CD1c-positive myeloid dendritic cell (primary cell): ENCODE data around the gene PIR.

ENCODE experiments used
- DNase-seq: peaks from one replicate; pipeline ENCODE4 v3.0.0-alpha.2; 2016; ENCODE audit errors: extremely low spot score

The PIR gene

GRCh38 chrX:15483891-15484290 is 9.2 kb downstream of the PIR start:
- no peak for DNase-seq

GRCh38 chrX:15475486-15475885 is 17.6 kb downstream of the PIR start:
- DNase-seq = no peak

DNA sequence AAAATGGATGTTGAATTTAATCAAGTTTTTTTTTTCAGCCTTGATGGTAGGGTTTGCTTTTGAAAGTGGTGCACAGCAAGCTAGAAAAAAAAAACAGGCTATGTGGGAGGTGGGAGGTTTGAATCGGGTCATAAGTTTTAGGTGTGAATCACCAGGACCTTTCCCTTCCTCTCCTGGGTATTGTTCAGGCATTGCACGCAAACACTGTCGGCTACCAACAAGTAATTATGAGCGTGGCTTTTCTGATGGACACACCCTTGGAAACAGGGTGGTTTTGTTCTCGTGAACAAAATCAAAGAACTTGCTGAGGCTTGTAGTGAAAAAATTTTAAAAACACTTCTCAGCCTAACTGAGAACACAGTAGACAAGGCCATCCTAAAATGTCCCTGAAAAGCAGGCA is 18.1 kb downstream of the PIR start:
- no peak for DNase-seq

GRCh38 chrX:15474028-15474427 is 19.1 kb downstream of the PIR start:
- no peak for DNase-seq

GRCh38 chrX:15472531-15472930 is 20.6 kb downstream of the PIR start:
- no peak for DNase-seq

DNA sequence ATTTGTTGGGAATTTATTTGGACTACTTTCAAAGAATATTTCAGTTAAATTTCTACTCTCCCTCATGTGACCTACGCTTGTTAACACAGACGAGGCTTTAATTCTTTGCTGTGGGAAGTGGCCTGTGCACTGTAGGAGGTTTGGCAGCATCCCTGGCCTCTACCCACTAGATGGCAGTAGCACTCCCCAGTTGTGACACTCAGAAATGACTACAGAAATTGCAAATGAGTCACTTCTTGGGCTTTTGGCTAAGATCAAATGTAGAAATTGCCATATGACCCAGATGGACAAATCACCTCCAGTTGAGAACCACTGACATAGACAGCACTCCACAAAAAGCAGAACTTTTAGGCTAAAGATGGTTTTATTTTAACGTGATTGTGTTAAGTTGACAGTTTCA is 22.1 kb downstream of the PIR start:
- DNase-seq = peak; percentile 71

GRCh38 chrX:15469613-15470012 is 23.5 kb downstream of the PIR start:
- no peak for DNase-seq

DNA sequence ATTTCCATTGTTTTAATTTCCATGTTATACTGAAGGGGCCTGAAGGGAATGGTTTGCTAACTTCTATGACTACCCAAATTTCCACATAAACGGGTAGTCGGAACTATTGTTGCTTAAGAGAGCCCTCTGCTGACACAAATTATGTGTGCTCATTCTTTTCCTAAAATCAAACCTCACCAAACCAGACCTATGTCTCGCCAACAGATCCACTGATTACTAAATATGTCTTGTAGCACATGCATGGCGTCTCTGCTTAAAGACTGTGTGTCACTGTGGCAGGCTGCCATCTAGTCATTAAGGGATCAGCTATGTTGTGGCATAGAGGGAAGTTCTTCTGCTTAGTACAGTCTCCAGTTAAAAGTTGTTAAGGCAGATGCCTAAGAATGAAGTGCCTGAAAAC is 25.1 kb downstream of the PIR start:
- DNase-seq = peak; percentile 30

DNA sequence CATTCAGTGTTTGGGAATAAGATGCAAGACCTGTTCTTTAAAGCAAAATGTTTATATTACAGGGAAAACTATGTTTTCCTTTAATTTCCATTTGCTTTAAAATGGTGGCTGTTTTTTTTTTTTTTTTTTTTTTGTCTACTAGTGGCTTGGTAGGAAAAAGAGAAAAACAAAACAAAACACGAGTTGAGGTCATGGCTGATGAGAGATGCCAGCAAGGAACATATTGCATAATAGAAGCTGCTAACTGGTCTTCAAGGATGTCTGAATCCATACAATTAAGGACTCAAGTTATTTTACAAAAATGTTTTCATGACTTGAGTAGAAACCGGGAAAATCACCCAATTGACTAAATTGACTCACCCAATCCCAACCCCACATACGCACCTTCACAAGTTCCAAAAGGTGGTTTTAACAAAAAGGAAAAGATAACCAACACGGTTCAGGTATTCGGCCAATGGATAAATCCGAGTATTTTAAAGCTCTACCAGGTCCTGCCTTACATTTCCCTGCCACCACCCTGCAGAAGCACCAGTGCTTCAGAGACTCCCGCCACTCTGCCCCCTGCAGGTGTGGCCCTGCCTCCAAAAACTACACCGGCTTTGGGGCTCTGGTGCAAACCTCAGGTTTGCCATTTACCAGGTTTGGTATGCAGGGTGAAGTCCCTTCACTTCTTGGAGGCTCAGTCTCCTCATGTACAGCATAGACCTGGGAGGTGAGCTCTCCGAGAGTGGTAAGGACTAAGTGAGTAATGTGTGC is 27.1 kb downstream of the PIR start:
- DNase-seq = no peak

GRCh38 chrX:15465347-15465746 is 27.8 kb downstream of the PIR start:
- DNase-seq = peak; percentile 3

GRCh38 chrX:15464704-15465103 is 28.4 kb downstream of the PIR start:
- no peak for DNase-seq

DNA sequence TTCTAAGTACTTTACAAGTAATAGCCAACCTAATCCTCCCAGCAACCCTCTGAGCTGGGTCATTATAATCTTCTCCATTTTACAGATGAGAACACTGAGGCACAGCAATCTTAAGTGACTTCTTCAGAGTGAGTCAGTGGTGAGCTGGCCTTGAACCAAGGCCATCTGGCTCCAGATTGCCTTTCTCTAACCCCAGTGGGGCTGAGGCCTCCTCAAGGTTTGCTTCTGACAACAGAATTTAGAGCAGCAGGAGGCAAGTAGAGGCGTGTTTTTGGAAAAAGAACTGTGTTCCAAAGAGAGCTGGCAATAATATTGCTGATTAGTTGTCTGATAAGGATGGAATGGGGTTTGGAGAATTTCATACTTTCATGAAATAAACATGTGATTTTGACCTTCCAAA is 41.2 kb downstream of the PIR start:
- no peak for DNase-seq

DNA sequence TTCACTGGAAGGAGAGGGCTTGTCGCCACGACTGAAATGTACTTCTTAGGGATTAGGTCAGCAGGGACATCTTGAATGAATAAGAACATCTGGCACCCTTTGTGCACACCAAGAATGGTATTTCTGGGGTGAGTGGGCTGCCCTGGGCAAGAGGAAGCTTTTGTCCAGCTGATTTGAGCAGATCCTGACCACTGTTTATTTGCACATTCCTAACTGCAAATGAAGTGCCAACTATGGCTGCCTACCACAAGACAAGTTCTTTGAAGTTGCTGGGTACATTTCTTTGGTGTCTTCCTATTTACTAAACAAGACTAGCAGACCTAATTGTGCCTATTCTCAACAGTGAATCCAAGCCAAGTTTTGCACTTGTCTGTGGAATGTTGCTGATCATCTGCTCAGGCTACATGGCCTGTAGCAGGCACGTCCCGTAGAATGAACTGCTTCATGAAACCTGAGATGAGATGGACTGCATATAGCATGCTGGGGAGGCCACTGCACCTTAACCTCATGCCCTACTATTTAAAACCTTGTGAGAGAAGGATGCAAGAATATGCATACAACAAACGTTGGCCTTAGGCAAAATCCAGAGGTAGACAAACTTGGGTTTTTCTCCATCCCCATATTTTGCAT is 45.0 kb downstream of the PIR start:
- no peak for DNase-seq

- no peak for DNase-seq
Observed at GRCh38 chrX:15441464-15441863, 51.7 kb downstream of the PIR start.

- peak; percentile 30 for DNase-seq
Observed at GRCh38 chrX:15438332-15438731, 54.8 kb downstream of the PIR start.

- no peak for DNase-seq
Observed at GRCh38 chrX:15437724-15438123, 55.4 kb downstream of the PIR start.

- DNase-seq = no peak
Observed at GRCh38 chrX:15435836-15436619, 57.1 kb downstream of the PIR start.

DNA sequence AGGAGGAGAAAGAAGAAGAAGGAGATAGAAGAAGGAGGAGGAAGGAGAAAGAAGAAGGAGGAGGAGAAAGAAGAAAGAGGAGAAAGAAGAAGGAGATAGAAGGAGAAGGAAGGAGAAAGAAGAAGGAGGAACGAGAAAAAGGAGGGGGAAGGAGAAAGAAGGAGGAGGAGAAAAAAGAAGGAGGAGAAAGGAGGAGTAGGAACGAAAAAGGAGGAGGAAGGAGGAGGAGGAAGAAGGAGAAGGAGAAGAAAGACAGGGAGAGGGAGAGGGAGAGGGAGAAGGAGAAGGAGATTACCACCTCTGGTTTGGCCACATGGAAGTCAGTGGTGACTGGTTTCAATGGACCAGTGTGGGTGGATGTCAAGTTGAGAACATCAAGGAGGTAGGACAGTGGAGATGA is 58.9 kb downstream of the PIR start:
- DNase-seq = no peak

DNA sequence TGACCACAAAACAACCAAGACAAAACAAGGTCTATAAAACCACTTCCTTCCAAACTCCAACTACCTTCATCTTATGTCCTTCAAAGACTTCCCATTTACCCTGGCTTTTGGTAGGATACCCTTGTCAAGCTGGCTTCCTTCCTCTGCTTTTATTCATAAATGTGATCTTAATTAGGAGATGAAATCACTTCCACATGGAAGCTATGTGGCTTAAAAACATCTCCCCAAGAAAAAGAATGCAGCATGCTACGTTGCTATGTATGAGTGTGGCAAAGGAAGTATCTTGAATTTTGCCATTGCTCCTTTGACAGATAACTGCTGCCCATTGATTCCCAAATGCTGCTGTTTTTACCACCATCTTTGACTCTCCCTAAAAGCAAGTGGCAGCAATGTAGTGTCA is 62.5 kb downstream of the PIR start:
- DNase-seq = no peak

DNA sequence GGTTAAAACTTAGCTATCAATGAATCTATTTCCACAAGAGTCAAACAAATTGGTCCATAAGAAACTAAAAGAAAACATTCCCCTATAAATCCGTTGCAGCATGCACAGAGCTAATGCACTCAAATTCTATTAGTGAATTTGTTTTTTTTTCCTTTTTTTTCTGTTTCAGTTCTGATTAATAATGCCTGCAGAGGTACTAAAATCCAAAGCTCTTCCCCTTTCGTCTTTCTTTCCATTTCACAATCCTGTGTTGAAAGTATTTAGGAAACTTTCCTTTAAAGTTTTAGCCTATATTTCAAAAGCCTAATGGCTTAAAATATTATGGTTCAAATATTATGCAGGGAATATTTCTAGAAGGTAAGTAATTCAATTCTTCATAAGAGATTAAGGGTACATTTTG is 63.1 kb downstream of the PIR start:
- peak; percentile 3 for DNase-seq

DNA sequence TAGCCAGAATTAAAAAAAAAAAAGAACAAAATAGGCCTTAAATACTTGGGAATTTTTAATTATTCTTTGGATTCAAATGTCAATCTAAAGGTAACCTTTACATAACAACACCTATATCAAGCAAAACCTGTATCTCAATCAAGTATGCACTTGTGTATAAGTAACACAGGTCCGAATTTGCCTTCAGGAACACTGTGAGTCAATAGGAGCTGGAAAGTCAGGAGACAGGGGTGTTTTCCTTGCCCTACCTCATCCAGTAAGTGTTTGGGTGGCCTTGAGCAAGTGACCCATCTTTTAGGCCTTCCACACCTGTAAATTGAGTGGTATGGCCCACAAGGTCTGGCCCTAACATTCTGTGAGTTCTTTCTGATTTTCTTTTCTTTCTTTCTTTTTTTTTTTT is 68.1 kb downstream of the PIR start:
- DNase-seq = no peak

DNA sequence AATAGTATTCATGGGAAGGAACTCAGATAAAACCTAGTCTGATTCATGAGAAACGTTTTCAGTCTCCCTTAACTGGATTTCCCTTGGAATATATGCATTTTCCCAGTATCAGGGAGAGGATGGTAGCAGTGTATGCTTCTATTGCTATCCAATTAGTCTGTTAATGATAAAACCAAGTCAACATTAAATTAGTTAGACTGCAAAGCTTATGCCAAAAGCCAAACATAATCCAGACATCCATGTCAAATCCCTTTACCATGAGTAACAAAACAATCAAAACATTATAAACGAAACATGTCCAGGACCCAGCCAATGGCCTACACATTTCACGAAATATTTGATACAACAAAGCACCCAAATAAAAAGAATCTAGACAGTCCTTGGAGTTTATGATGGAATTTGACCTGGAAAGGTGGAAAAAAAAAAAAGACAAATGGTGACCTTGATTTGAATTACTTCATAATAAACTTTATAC is 74.4 kb downstream of the PIR start:
- DNase-seq = no peak
